Measurements from ENCODE around the gene POTEH.
"Not testable (repeated sequence)": the region's sequence is repeated elsewhere in the genome, so short reads cannot be mapped to it uniquely, and the experiment has no call there.

Gene POTEH

DNA sequence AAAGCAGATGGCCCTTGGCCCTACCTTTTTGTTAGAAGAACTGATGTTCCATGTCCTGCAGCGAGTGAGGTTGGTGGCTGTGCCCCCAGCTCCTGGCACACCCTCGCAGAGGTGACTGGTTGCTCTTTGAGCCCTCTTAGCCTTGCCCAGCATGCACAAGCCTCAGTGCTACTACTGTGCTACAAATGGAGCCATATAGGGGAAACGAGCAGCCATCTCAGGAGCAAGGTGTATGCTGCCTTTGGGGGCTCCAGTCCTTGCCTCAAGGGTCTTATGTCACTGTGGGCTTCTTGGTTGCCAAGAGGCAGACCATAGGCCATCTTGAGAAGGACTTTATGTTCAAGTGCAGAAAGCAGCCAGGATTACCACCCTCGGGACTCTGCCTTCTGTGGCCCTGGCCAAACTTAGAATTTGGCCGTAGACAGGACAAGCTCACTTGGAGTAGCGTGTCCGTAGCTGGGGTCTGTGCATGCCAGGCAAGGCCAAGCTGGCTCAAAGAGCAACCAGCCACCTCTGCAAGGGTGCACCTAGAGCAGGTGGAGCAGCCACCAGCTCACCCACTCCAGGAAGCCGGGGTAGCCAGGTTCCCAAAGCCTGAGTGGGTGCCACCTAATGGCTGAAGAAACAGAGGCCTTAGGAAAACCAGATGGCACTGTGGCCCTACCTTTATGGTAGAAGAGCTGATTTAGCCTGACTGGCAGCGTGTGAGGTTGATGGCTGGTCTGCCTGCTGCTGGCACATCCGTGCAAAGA lies 48.5 kb downstream of the POTEH start:
- DNase-seq = not testable (repeated sequence)

DNA sequence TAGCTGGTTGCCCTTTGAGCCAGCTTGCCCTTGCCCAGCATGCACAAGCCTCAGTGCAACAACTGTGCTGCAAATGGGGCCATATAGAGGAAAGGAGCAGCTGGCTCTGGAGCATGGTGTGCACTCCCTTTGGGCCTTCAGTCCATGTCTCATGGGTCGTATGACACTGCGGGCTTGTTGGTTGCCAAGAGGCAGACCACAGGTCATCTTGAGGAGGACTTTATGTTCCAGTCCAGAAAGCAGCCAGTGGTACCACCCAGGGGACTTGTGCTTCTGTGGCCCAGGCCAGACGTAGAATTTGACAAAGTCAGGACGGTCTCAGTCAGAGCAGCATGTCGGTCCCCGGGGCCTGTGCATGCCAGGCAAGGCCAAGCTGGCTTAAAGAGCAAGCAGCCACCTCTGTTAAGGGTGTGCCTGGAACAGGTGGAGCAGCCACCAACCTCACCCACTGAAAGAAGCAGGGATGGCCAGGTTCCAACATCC lies 49.1 kb downstream of the POTEH start:
- DNase-seq = not testable (repeated sequence)

DNA sequence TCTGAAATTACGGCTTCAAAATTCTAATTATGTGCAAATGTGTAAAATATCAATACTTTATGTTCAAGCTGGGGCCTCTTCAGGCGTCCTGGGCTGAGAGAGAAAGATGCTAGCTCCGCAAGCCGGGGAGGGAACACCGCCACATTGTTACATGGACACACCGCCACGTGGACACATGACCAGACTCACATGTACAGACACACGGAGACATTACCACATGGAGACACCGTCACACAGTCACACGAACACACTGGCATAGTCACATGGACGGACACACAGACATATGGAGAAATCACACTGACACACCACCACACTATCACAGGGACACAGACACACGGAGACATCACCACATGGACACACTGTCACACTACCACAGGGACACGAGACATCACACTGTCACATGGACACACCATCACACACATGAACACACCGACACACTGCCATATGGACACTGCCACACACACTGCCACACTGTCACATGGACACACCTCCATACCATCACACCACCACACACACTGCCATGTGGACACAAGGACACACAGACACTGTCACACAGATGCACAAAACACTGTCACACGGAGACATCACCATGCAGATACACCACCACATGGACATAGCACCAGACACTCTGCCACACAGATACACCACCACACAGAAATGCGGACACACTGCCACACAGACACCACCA lies 58.0 kb downstream of the POTEH start:
- not testable (repeated sequence) for DNase-seq

DNA sequence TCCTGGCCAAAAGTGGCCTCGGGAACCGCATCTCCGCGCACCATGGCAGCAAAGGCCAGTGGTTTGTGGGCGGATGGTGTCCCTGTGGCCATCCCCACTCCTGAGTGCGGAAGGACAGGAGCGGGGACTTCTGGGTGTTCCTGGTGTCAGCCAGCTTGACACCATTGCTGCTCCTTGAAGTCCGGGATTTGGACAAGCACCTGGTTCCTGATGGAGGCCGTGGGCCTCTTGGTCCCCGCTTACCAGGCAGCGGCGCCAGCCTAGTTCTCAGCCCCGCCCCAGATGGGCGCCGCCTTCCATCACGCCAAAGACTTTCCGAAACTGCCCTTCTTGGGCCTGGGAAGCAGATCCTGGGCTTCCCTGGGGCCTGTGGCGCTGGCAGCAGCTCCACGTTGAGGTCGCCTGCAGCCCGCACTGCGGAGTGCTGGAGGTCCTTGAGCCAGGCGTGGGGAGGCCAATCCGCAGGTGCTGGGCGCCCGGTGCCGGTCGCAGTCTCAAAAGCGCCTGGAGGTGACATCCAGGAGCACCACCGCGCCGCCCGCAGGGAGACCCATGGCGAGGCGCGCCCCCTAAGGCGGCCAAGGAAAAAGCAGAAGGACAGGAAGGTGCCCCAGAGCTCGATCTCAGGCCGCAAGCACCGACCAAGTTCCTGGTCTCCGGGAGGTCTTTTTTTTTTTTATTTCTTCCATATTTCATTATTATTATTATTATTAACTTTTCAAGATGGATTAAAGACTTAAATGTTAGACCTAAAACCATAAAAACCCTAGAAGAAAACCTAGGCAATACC lies 59.5 kb downstream of the POTEH start:
- DNase-seq = not testable (repeated sequence)

DNA sequence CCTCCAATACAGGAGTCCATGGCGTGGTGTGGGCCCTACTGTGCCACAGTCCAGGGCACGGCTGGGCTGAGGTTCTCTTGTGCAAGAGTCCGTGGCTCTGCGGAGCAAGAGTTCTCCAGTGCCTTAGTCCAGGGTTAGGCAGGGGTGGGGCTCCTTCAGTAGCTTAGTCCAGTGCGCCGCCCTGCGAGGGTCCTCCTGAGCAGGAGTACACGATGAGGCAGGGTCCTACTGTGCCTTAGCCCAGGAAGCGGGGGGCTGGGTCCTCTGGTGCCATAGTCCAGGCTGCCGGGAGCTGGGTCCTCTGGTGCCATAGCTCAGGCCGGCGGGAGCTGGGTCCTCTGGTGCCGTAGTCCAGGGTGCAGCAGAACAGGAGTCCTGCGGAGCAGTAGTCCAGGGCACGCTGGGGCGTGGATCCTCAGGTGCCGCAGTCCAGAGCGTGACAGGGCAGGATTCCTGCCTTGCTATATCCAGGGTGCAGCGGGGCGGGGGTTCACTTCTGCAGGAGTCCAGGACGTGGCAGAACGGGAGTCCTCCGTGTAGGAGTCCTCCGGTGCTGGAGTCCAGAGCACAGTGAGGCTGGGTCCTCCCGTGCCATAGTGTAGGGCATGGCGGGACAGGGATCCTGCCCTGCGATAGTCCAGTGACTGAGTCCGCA lies 69.7 kb downstream of the POTEH start:
- not testable (repeated sequence) for DNase-seq

DNA sequence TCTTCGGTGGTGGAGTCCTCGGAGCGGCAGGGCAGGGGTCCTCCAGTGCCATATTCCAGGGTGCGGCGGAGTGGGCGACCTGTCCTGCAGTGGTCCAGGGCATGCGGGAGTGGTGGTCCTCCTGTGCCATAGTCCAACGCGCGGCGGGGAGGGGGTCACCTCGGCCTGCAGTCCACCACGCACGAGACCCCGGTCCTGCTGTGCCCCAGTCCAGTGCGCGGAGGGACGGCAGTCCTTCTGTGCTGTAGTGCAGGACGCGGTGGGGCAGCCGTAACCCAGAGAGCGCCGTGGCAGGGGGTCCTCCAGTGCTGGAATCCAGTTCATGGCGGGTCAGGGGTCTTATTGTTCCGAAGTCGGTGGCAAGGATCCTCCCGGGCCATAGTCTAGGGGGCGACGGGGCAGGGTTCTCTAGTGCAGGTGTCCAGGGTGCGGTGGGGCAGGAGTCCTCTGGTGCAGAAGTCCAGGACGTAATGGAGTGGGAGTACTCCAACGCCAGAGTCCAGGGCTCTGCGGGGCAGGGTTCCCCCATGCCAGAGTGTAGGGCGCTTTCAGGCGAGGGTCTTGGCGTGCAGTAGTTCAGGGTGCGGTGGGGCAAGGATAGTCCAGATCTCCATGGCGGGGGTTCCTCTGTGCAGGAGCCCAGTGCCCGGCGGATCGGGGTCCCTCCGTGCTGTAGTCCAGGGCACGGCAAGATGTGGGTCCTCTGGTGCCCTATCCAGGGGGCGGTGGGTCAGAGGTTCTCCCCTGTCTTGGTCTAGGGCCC lies 70.7 kb downstream of the POTEH start:
- not testable (repeated sequence) for DNase-seq

DNA sequence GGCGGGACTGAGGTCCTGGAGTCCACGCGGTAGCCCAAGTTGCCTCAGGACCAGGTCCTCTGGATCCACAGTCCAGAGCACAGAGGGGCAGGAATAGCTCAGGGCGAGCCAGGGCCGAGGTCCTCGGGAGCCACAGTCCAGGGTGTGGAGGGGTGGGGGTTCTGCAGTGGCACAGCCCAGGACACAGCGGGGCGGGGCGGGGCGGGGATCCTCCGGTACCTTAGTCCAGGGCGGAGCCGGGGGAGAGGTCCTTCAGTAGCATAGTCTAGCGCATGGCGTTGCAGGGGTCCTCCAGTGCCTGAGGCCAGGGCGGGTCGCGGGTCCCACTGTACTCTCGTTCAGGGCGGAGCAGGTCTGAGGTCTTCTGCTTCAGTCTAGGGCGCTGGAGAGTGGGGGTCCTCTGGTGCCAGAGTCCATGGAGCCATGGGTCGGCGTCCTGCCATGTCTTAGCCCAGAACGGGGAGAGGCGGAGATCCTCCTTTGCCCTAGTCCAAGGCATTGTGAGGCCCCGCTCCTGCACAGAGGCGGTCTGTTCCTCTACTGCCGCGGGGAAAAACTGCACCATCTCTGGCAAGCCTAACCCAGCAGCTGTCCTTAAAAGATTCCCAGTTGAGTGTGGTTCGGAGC lies 71.4 kb downstream of the POTEH start:
- DNase-seq = not testable (repeated sequence)

DNA sequence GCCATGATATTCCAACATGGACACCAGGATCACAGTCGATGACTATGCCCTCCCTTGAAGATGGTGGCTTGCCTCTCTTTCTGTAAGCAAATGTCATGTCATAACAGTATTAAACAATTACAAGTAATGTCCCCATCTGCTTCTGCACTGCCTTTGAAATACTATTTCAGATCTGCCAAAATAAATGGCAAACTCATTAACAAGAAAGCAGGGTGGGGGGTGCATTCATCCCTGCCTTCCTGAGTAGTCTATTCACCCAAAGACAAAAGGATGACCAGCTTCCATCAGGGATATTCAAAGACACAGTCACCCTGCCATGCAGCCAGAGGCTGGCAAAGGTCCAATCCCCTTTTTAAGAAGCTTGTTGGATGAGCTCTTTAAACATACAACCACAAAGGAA lies 73.7 kb downstream of the POTEH start:
- DNase-seq = not testable (repeated sequence)
